Activated naive CD8-positive, alpha-beta T cell treated with anti-CD3 and anti-CD28 coated beads, Interleukin-2, amount 10 ng/mL, durations not matched to agents 7 days and 5 days (primary cell): Measurements from ENCODE around the gene THPO. TPM values are rescaled to one million over a fixed set of nuclear protein-coding genes. Genes with fewer than 3 reads are reported as not detected.

ENCODE experiments used
- total RNA-seq, 2 experiments: library from RNA; stranded (reverse); gene quantifications; one replicate each; pipeline ENCODE4 v1.2.3, GENCODE V29; 2021

The THPO gene
- total RNA-seq, 2 experiments from 2014 or later, result not detected

Other genes starting within 250 kb of the THPO start
- gene EIF2B5, start 242.8 kb downstream of the THPO start, total RNA-seq, result 10 to 100 TPM; 54.7 to 61.8 TPM
- gene DVL3, start 222.8 kb downstream of the THPO start, total RNA-seq, result 10 to 100 TPM; 39.9 to 41.0 TPM
- 100 to 1,000 TPM; 210 to 213 TPM for gene AP2M1, start 203.4 kb downstream of the THPO start, total RNA-seq
- gene ABCF3, start 192.0 kb downstream of the THPO start, total RNA-seq, result 10 to 100 TPM; 68.6 to 76.3 TPM
- gene VWA5B2, start 148.6 kb downstream of the THPO start, total RNA-seq, result under 1 TPM in 1 of 2 experiments, not detected in 1; 0.25 TPM
- 10 to 100 TPM; 38.8 to 38.9 TPM for gene ALG3, start 129.2 kb downstream of the THPO start, total RNA-seq
- gene EEF1AKMT4, start 128.5 kb downstream of the THPO start, total RNA-seq, result 1 to 10 TPM; 2.5 to 3.3 TPM
- gene CAMK2N2, start 116.7 kb downstream of the THPO start, total RNA-seq, result not detected
- gene ECE2, start 102.2 kb downstream of the THPO start, total RNA-seq, result not detected
- gene PSMD2, start 79.0 kb downstream of the THPO start, total RNA-seq, result 100 to 1,000 TPM; 171 to 172 TPM
- 100 to 1,000 TPM; 253 to 258 TPM for gene EIF4G1, start 63.6 kb downstream of the THPO start, total RNA-seq
- gene FAM131A, start 40.6 kb downstream of the THPO start, total RNA-seq, result 1 to 10 TPM; 5.5 to 6.1 TPM
- gene CLCN2, start 16.6 kb downstream of the THPO start, total RNA-seq, result 1 to 10 TPM; 5.7 to 6.8 TPM
- 10 to 100 TPM; 86.5 to 88.2 TPM for gene POLR2H, start 16.5 kb downstream of the THPO start, total RNA-seq
- gene CHRD, start 1.8 kb upstream of the THPO start, total RNA-seq, result not detected
- gene EPHB3, start 183.6 kb upstream of the THPO start, total RNA-seq, result under 1 TPM in 1 of 2 experiments, not detected in 1; 0.25 TPM